GM12865 (cell line): Measurements from ENCODE around the gene ARID2.

ENCODE experiments used
- DNase-seq: peaks from one replicate; pipeline ENCODE4 v3.0.0; 2010; ENCODE audit warnings: low read depth
- H3K4me3 ChIP-seq: 2 replicates; pipeline ENCODE4 v1.5.1; 2011; ENCODE audit warnings: mild to moderate bottlenecking, low read depth, low read length, control low read depth
- TF ChIP-seq, protein P1 (sequence below): IDR thresholded peaks from 2 replicates; pipeline ENCODE4 v1.5.1; 2011; ENCODE audit warnings: low read length, control low read depth, low read depth, inconsistent platforms; ENCODE audit not compliant: insufficient read depth; ENCODE audit errors: missing control alignments

ARID2 gene

GRCh38 chr12:45704968-45705367 lies 24.5 kb upstream of the ARID2 start:
- no peak overlapping the region for H3K4me3 ChIP-seq
- DNase-seq = no peak
- TF ChIP-seq, protein P1, sequence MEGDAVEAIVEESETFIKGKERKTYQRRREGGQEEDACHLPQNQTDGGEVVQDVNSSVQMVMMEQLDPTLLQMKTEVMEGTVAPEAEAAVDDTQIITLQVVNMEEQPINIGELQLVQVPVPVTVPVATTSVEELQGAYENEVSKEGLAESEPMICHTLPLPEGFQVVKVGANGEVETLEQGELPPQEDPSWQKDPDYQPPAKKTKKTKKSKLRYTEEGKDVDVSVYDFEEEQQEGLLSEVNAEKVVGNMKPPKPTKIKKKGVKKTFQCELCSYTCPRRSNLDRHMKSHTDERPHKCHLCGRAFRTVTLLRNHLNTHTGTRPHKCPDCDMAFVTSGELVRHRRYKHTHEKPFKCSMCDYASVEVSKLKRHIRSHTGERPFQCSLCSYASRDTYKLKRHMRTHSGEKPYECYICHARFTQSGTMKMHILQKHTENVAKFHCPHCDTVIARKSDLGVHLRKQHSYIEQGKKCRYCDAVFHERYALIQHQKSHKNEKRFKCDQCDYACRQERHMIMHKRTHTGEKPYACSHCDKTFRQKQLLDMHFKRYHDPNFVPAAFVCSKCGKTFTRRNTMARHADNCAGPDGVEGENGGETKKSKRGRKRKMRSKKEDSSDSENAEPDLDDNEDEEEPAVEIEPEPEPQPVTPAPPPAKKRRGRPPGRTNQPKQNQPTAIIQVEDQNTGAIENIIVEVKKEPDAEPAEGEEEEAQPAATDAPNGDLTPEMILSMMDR = no peak

DNA sequence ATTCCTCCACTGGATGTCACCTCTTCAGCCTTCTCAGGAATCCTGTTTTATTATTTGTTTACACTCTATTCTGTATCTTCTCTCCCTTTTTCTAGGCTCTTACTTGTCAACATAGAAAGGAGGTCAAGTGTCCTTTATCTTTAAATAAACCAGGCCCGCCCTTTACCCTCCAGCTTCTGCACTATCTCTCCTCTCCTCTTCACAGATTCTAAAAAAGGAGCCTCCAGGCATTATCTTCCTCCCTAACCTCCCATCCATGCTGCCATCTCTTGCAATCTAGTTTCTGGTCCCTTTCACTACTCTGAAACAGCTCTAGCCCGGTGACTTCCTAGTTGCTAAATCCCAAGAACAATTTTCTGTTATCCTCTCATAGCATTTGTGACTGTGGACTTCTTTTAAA lies 24.1 kb upstream of the ARID2 start:
- DNase-seq = no peak
- TF ChIP-seq, protein P1 = no peak

GRCh38 chr12:45707241-45707857 lies 22.2 kb upstream of the ARID2 start:
- DNase-seq = no peak
- no peak overlapping the region for H3K4me3 ChIP-seq
- TF ChIP-seq, protein P1 = no peak

More for the DNA sequence above, 24.1 kb upstream of the ARID2 start:
- no peak overlapping the region for H3K4me3 ChIP-seq

DNA sequence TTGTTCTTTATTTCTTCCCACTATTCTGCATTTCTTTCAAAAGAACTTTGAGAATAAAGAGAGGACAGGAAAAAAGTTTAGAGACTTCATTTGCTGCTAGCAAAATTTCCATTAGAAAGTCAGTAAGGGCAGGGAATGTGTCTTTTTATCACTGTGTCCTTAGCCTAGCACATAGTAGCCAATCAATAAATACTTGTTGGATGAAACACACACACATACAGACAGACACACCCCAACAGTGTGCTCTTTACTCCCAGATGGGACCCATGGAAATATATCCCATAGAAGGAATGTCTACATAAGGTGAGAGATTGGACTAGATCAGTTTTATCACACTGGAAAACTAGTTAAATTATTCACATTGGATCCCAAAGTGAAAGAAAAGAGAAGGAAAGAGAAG lies 21.1 kb upstream of the ARID2 start:
- DNase-seq = no peak
- TF ChIP-seq, protein P1 = no peak
- no peak overlapping the region for H3K4me3 ChIP-seq

DNA sequence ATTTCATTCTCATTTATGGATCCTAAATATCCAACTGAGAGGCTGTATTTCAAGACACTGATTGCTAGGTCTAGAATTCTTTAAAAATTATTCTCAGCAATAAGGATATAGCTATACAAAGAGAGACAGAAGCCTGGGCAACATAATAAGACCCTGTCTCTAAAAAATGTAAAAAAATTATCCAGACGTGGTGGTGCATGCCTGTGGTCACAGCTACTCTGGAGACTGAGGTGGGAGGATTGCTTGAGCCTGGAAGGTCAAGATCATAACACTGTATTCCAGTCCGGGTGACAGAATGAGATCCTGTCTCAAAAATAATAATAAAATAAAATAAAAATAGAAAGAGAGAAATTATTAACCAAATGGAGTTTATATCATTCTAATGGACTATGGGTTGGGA lies 20.6 kb upstream of the ARID2 start:
- H3K4me3 ChIP-seq = no peak overlapping the region
- DNase-seq = no peak
- TF ChIP-seq, protein P1 = no peak

GRCh38 chr12:45712319-45712718 lies 17.2 kb upstream of the ARID2 start:
- no peak for DNase-seq
- TF ChIP-seq, protein P1 = no peak
- no peak overlapping the region for H3K4me3 ChIP-seq

DNA sequence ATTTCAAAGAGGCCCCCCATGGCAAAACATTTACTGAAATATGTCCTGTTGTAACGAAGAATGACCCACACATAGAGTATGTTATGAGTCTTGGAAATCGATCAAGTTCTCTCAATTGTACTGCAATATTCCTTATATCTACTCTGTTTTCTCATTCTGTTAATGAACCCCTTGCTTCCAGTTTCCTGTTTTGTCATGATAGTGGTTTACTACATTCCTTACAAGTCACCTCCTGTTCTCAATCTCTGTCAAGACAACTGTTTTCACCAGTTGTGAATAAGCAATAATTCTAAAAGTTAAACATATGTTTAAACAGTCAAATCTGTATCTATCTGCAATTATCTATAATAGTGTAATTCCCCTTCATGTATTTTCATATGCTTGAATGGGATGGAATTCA lies 16.4 kb upstream of the ARID2 start:
- no peak for DNase-seq
- TF ChIP-seq, protein P1 = no peak
- H3K4me3 ChIP-seq = no peak overlapping the region
